Trophoblast cell (in vitro differentiated cells and primary cell): ENCODE results near the gene PCDHGC3.

Experiments
- DNase-seq, 2 donors: peaks; one replicate each; pipeline ENCODE4 v3.0.0-alpha.2; 2016
- H2AFZ ChIP-seq: 2 replicates; pipeline ENCODE4 v1.6.1; 2013; ENCODE audit warnings: low read length, moderate library complexity, mild to moderate bottlenecking; ENCODE audit not compliant: insufficient read depth, poor library complexity
- H2AK5ac ChIP-seq: 2 replicates; pipeline ENCODE4 v1.6.1; 2013; ENCODE audit warnings: mild to moderate bottlenecking, low read length
- H2BK120ac ChIP-seq: 2 replicates; pipeline ENCODE4 v1.6.1; 2013; ENCODE audit warnings: low read length, mild to moderate bottlenecking, moderate library complexity; ENCODE audit not compliant: insufficient read depth, poor library complexity
- H2BK12ac ChIP-seq: 2 replicates; pipeline ENCODE4 v1.6.1; 2013; ENCODE audit warnings: mild to moderate bottlenecking, low read length, moderate library complexity
- H2BK5ac ChIP-seq: 2 replicates; pipeline ENCODE4 v1.6.1; 2013; ENCODE audit warnings: low read length, low read depth, moderate library complexity, mild to moderate bottlenecking; ENCODE audit not compliant: poor library complexity
- H3K14ac ChIP-seq: 2 replicates; pipeline ENCODE4 v1.6.1; 2013; ENCODE audit warnings: mild to moderate bottlenecking, low read length
- H3K18ac ChIP-seq: 2 replicates; pipeline ENCODE4 v1.6.1; 2013; ENCODE audit warnings: mild to moderate bottlenecking, low read length
- H3K23ac ChIP-seq: 2 replicates; pipeline ENCODE4 v1.6.1; 2013; ENCODE audit warnings: low read length
- H3K27ac ChIP-seq: 2 replicates; pipeline ENCODE4 v1.5.1; 2013; ENCODE audit warnings: low read depth, mild to moderate bottlenecking, inconsistent platforms, low read length, moderate library complexity
- H3K27me3 ChIP-seq: 2 replicates; pipeline ENCODE4 v1.6.1; 2013; ENCODE audit warnings: inconsistent platforms, mild to moderate bottlenecking, low read length, moderate library complexity; ENCODE audit not compliant: insufficient read depth
- H3K36me3 ChIP-seq, 2 experiments: 1 replicate in 1 of 2; 2 replicates in 1 of 2; pipeline ENCODE4 v1.6.1; 2013; ENCODE audit warnings: low read length in 2 of 2, mild to moderate bottlenecking in 2 of 2, moderate library complexity in 1 of 2; ENCODE audit not compliant: insufficient read depth in 2 of 2, control insufficient read depth in 1 of 2
- H3K4ac ChIP-seq: 2 replicates; pipeline ENCODE4 v1.6.1; 2013; ENCODE audit warnings: low read depth, mild to moderate bottlenecking, low read length, moderate library complexity
- H3K4me1 ChIP-seq, 2 experiments: 1 replicate in 1 of 2; 2 replicates in 1 of 2; pipeline ENCODE4 v1.6.1; 2013; ENCODE audit warnings: low read length in 2 of 2, mild to moderate bottlenecking in 2 of 2, moderate library complexity in 1 of 2; ENCODE audit not compliant: insufficient read depth in 2 of 2, control insufficient read depth in 1 of 2
- H3K4me2 ChIP-seq: 2 replicates; pipeline ENCODE4 v1.6.1; 2013; ENCODE audit warnings: inconsistent platforms, mild to moderate bottlenecking, low read length, moderate library complexity
- H3K4me3 ChIP-seq: 2 replicates; pipeline ENCODE4 v1.5.1; 2013; ENCODE audit warnings: mild to moderate bottlenecking, low read depth, low read length, inconsistent platforms
- H3K79me1 ChIP-seq: one replicate; pipeline ENCODE4 v1.6.1; 2013; ENCODE audit warnings: low read length
- H3K79me2 ChIP-seq: 2 replicates; pipeline ENCODE4 v1.6.1; 2013; ENCODE audit warnings: low read length, mild to moderate bottlenecking; ENCODE audit not compliant: control insufficient read depth, insufficient read depth, poor library complexity
- H3K9ac ChIP-seq: 2 replicates; pipeline ENCODE4 v1.6.1; 2013; ENCODE audit warnings: mild to moderate bottlenecking, low read length
- H3K9me3 ChIP-seq: 2 replicates; pipeline ENCODE4 v1.6.1; 2013; ENCODE audit warnings: low read depth, mild to moderate bottlenecking, control low read depth, inconsistent platforms, low read length; ENCODE audit not compliant: insufficient read depth
- H4K12ac ChIP-seq: 2 replicates; pipeline ENCODE4 v1.6.1; 2013; ENCODE audit warnings: low read depth, mild to moderate bottlenecking, low read length, moderate library complexity
- H4K8ac ChIP-seq: 2 replicates; pipeline ENCODE4 v1.6.1; 2013; ENCODE audit warnings: low read depth, mild to moderate bottlenecking, low read length, moderate library complexity
- H4K91ac ChIP-seq: one replicate; pipeline ENCODE4 v1.6.1; 2013; ENCODE audit warnings: low read depth, mild to moderate bottlenecking, low read length, moderate library complexity
- WGBS: extraction: QIAGEN DNeasy Blood & Tissue Kit; methylation state at CpG from one replicate; pipeline ENCODE4 v1.1.7; 2013; ENCODE audit warnings: missing lambda C conversion rate; ENCODE audit not compliant: insufficient read length, insufficient coverage; ENCODE audit errors: extremely low coverage; 5-methylcytosine and 5-hydroxymethylcytosine counted together

The PCDHGC3 gene

DNA sequence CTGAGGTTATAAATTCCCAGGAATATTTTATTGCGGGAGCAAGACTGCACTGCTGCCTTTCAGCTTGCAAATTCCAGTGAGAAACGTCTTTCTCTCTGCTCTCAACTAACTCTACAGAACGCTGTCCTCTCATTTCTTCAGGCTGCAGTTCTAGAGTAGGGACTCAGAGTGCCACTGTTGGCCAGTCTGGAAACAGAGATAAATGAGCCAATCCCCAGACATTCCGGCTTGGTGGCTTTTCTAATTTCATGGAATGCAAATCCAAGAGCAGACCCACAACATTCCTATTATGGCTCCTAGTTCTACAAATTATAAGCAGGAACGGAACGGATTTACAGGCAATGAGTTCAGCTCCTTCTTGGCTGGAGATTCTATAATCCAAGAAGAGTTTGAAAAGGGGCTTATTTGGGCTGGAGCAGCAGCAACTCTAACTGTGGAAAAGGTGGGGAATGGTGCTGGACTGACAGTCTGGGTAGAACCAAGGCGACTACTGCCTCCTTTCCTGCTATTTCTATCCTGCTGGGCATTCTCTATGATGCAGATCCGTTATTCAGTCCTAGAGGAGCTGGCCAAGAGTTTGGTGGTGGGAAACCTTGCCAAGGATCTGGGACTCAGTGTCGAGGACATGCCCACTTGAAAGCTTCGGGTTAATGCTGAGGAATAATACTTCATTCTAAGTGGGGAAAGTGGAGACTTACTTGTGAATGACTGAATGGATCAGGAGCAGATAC is 36.2 kb upstream of the PCDHGC3 start:
- WGBS, result no CpG with 5 or more reads among the region's 10 CpGs
- Histone ChIP-seq H4K91ac (no peak overlapping the region), H3K4me1 (peaks cover 3 to 5% of the 10 kb centered on the region in 2 experiments), H2BK5ac (no peak overlapping the region), H3K27ac (no peak overlapping the region), H2AFZ (no peak overlapping the region), H3K14ac (no peak overlapping the region), H3K4me3 (no peak overlapping the region), H3K9ac (no peak overlapping the region), H3K79me2 (no peaks in the 10 kb centered on the region), H4K8ac (no peak overlapping the region), H3K18ac (no peak overlapping the region), H3K27me3 (no peaks in the 10 kb centered on the region), H3K23ac (no peak overlapping the region), H3K9me3 (peaks cover 3% of the 10 kb centered on the region), H3K36me3 (peaks cover 8 to 10% of the 10 kb centered on the region in 2 experiments), H2BK120ac (no peak overlapping the region), H3K4ac (no peak overlapping the region), H2BK12ac (no peak overlapping the region), H2AK5ac (no peak overlapping the region), H3K79me1 (no peaks in the 10 kb centered on the region), H4K12ac (no peak overlapping the region), H3K4me2 (peak overlapping the region; percentile 3)
- peak; percentile 37 to 64 for DNase-seq

DNA sequence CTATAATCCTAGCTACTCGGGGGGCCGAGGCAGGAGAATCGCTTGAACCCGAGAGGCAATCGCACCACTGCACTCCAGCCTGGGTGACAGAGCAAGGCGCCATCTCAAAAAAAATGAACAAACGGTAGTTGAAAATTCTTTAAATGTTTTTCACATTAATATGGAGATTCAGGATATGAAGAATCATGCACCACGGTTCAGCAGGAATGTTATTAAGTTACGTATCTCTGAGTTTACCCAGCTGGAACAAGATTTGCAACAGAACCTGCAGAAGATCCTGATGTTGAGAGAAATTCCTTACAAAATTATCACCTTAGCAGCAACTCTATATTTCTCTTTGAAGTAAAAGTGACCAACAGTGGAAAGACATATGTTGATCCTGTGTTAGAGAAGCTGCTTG is 35.4 kb upstream of the PCDHGC3 start:
- Histone ChIP-seq H4K91ac (no peak overlapping the region), H3K14ac (no peak overlapping the region), H3K79me1 (no peaks in the 10 kb centered on the region), H3K4ac (no peak overlapping the region), H4K12ac (no peak overlapping the region), H4K8ac (no peak overlapping the region), H2AK5ac (no peak overlapping the region), H3K9me3 (peaks cover 3% of the 10 kb centered on the region), H3K9ac (no peak overlapping the region), H3K79me2 (no peaks in the 10 kb centered on the region), H2BK120ac (no peak overlapping the region), H3K4me3 (no peak overlapping the region), H3K4me2 (no peak overlapping the region), H3K23ac (no peak overlapping the region), H3K4me1 (peaks cover 3 to 5% of the 10 kb centered on the region in 2 experiments), H2AFZ (no peak overlapping the region), H3K36me3 (peaks cover 8 to 10% of the 10 kb centered on the region in 2 experiments), H2BK5ac (no peak overlapping the region), H3K18ac (no peak overlapping the region), H3K27ac (no peak overlapping the region), H2BK12ac (no peak overlapping the region), H3K27me3 (no peaks in the 10 kb centered on the region)
- peak in 1 of 2 donors; percentile 6 for DNase-seq
- no CpG with 5 or more reads among the region's 9 CpGs for WGBS

DNA sequence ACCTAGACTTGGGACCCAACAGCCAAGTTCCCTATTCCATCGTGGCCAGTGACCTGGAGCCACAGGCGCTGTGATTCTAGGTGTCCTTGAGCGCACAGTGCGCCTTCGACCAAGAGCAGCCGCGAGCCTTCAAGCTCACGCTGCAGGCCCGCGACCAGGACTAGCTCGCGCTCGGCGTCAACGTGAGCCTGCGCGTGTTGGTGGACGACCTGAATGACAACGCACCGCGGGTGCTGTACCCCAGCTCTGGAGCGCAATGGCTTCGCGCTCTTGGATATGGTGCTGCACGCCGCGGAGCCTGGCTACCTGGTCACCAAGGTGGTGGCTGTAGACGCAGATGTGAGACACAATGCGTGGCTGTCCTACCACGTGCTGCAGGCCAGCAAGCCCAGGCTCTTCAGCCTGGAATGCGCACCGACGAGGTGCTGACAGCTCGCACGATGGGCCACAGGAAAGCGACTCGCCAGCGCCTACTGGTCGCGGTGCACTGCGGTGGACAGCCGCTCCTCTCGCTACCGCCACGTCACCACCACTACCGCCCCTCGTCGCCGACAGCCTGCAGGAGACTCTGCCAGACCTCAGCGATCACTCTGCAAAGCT is 34.1 kb upstream of the PCDHGC3 start:
- Histone ChIP-seq H2AK5ac (no peak overlapping the region), H2BK5ac (no peak overlapping the region), H3K18ac (no peak overlapping the region), H3K36me3 (peaks cover 8 to 10% of the 10 kb centered on the region in 2 experiments), H4K8ac (no peak overlapping the region), H2BK12ac (no peak overlapping the region), H3K14ac (no peak overlapping the region), H3K23ac (no peak overlapping the region), H2BK120ac (no peak overlapping the region), H3K4ac (no peak overlapping the region), H3K4me2 (no peak overlapping the region), H3K4me3 (no peak overlapping the region), H3K27me3 (no peaks in the 10 kb centered on the region), H3K9ac (no peak overlapping the region), H2AFZ (no peak overlapping the region), H4K91ac (no peak overlapping the region), H4K12ac (no peak overlapping the region), H3K9me3 (peaks cover 3% of the 10 kb centered on the region), H3K79me1 (no peaks in the 10 kb centered on the region), H3K27ac (no peak overlapping the region), H3K79me2 (no peaks in the 10 kb centered on the region), H3K4me1 (peaks cover 3 to 5% of the 10 kb centered on the region in 2 experiments)
- WGBS, result no CpG with 5 or more reads among the region's 50 CpGs
- DNase-seq, result no peak

DNA sequence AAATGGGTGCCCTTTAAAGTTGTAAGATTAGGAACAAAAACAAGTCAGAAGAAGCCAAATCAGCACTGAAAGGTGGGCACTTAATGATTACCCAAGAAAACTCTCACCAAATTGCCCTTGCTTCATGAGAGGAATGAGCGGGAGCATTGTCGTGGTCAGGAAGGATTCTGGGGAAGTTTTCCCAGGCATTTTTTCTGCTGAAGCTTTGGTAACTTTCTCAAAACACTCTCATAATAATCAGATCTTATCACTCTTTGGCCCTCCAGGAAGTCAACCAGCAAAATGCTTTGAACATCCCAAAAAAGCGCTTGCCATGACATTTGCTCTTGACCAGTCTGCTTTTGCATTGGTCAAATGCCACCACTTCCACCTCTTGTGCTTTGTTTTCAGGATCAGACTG is 10.4 kb upstream of the PCDHGC3 start:
- peak overlapping the region; percentile 21 for H2BK5ac ChIP-seq
- no peak overlapping the region for H3K23ac ChIP-seq
- WGBS, result no CpG with 5 or more reads among the region's 3 CpGs
- H3K27me3 ChIP-seq, result no peaks in the 10 kb centered on the region
- H3K27ac ChIP-seq, result no peak overlapping the region
- no peak overlapping the region for H2AFZ ChIP-seq
- peak; percentile 42 to 60 for DNase-seq
- no peak overlapping the region for H3K4me2 ChIP-seq
- no peak overlapping the region for H4K12ac ChIP-seq
- no peak overlapping the region for H3K9ac ChIP-seq
- no peak overlapping the region for H2BK12ac ChIP-seq
- no peaks in the 10 kb centered on the region for H3K9me3 ChIP-seq
- H3K18ac ChIP-seq, result no peak overlapping the region
- no peaks in the 10 kb centered on the region for H3K79me2 ChIP-seq
- no peak overlapping the region for H4K8ac ChIP-seq
- H3K36me3 ChIP-seq, result peaks cover 5 to 10% of the 10 kb centered on the region in 2 experiments
- H3K79me1 ChIP-seq, result no peaks in the 10 kb centered on the region
- no peak overlapping the region for H4K91ac ChIP-seq
- H3K14ac ChIP-seq, result no peak overlapping the region
- no peak overlapping the region for H3K4me3 ChIP-seq
- H3K4ac ChIP-seq, result no peak overlapping the region
- H3K4me1 ChIP-seq, result no peaks in the 10 kb centered on the region
- no peak overlapping the region for H2AK5ac ChIP-seq
- no peak overlapping the region for H2BK120ac ChIP-seq
